Stimulated activated CD8-positive, alpha-beta memory T cell treated with anti-CD3 and anti-CD28 coated beads, Interleukin-2, amount 100 ng/mL, for 1 hour (primary cell): ENCODE results near the gene FPR2.
"Not testable (repeated sequence)": the region's sequence is repeated elsewhere in the genome, so short reads cannot be mapped to it uniquely, and the experiment has no call there.

ENCODE experiments used
- DNase-seq, 2 donors: peaks; one replicate each; pipeline ENCODE4 v3.0.0-alpha.2; 2020; ENCODE audit warnings: low read depth in 2 of 2

Gene FPR2, protein sequence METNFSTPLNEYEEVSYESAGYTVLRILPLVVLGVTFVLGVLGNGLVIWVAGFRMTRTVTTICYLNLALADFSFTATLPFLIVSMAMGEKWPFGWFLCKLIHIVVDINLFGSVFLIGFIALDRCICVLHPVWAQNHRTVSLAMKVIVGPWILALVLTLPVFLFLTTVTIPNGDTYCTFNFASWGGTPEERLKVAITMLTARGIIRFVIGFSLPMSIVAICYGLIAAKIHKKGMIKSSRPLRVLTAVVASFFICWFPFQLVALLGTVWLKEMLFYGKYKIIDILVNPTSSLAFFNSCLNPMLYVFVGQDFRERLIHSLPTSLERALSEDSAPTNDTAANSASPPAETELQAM

DNA sequence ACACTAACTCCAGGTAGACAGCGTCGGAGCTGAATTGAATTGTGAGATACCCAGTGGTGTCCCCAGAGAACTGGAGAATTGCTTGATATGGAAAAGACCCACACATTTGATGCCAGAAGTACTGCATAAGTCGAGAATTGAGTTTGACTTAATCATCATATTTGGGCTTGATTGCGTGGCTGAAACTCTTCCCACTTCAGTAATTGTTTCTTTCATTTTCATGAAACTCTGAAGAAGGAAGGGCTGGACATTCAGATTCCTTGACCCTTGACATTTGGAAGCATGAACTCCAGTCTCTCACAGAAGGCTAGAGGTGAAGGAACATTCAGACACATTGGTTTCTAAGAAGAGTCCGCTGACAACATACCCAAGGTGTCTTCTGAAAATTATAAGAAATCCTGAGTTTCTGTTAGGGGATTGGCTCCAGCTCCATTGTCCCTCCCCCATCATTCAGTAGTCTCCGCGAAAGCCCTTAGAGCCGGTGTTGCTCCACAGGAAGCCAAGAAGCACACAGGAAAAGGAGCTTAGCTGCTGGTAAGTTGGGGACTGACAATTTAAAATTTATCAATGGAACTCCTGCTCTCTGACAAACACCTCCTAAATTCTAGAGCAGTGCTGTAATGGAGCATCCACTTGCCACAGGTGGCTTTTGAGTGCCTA is at the start of gene FPR2:
Gene FPR2, plus strand, starts transcription at position 484 of the 660 bp plus-strand sequence. CDS start 7,479 bp downstream, outside the sequence.
- no peak for DNase-seq

DNA sequence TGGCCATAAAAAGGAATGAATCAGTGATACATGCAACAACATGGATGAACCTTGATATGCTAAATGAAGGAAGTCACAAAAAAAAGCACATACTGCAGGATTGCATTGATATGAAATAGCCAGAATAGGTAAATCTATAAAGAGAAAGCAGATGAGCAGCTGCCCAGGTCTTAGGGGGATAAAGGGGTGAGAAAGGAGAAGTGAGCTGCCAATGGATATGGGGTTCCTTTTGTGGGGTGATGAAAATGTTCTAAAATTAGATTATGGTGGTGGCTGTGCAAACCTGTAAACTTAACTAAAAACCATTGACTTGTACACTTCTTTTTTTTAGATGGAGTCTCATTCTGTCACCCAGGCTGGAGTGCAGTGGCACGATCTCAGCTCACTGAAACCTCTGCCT is 49.3 kb upstream of the FPR2 start:
- no peak for DNase-seq

DNA sequence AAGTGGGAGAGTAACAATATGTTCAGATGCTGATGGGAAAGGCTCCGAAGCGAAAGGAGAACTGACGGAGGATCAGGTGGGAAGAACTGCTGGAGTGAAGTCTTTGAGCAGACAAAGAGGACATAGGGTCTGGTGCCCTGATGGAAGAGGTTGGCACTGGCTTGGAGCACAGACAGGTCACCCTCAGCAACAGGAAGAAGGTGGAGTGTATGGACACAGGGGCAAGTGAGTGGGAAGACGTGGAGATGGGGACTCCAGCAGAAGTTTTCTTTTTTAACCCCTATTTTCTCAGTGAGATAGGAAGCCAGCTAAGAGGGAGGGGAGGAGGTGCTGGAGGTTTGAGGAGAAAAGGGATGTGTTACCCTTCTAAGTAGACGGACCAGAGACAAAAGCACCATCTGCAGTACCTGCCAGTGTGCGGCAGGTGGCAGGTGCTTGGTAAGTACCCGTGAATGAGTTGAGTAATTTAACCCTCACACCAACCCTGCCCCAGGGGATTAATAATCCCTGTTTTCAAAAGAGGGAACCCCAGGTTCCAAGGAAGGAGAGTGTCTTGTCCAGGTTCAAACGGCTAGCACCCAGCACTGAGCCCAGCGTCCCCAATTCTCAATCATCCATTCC is 48.4 kb upstream of the FPR2 start:
- DNase-seq: no peak

DNA sequence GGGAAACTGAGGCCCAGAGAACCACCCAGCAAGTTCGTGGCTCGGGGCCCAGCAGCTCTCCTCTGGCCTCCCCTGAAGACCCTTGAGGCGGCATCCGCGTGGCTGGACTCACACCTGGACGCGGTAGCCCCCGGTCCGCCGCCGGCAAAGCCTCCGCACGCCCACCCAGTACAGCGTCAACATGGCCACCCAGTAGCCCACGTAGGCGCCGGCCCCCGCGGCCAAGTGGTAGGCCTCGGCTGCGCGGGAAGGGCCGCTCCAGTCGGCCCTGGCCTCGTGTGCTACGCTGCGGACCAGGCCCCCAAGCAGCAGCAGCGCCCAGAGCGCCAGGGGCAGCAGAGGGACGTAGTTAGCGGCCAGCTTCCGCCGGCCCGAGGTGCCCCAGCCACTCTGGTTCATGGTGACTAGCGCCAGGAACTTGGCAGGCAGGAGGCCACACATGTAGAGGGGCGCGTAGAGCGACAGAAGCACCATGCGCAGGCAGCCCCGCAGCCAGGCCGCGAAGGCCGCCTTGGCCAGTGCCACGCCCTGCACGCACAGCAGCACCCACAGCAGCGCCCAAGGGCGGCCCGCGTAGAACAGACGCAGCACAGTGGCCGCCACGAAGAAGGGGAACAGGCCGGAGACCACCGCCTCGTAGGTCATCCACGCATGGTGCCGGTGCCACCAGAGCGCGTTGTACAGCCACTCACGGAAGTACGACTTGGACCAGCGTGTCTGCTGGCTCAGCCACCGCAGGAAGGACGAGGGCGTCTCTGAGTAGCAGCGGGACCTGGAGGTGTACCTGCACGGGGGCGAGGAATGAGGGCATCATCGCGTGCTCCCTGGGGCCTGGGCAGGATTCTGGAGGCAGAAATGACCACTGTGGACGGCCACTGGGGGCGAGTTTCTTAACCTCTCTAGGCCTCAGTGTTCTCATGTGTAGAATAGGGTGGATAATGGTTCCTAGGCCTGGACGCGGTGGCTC is 47.4 kb upstream of the FPR2 start:
- no peak for DNase-seq

DNA sequence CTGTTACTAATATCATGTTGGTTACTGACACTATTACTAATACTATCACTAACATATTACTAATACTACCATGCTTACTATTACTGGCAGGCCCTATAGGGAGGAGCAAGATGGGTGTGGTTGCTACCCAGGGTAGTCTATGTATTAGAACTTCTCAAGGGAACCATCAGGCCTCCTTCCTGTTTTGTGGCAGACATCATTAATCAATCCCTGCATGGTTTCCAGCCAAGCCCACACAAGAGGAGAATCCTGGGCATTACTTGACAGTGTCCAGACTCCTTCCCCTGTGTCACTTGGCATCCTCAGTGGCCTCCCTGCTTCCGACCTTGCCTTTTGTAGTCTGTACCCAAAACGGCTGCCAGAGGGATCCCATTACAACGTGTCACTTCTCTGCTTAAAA is 46.1 kb upstream of the FPR2 start:
- no peak for DNase-seq

DNA sequence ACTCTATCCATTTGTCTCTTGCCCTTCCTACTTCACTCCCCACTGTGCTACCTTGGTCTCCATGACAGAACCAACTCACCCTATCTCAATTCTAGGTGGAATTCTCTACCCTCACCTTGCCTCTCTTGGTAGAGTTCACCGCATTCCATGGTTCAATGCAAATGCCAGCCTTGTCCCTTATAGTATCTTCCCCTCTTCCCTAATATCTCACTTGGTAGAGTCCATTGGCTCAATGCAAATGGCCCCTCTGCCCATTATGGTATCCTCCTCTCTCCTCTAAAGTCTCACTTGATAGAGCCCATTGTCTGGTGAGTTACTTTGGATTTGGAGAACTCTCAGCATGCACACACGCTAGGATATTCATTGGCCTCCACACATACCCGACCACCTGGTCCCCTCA is 45.1 kb upstream of the FPR2 start:
- no peak for DNase-seq

DNA sequence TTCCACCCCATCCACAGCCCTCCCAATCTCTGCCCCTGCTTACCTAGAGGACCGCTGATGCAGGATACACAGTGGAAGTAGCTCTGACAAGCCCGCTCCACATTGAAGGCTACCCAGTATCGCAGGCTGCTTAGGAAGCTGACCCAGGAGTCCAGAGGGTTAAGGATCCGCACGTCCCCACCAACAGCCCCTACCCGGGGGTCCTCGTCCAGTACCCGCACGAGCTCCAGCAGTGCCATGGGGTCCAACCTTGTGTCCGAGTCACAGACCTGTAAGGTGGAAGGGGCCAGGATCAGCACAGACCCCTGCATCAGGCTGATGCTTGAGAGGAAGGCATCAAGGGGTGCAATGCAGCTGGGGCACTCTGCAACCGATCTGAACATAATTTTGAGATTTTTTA is 44.1 kb upstream of the FPR2 start:
- DNase-seq: no peak

DNA sequence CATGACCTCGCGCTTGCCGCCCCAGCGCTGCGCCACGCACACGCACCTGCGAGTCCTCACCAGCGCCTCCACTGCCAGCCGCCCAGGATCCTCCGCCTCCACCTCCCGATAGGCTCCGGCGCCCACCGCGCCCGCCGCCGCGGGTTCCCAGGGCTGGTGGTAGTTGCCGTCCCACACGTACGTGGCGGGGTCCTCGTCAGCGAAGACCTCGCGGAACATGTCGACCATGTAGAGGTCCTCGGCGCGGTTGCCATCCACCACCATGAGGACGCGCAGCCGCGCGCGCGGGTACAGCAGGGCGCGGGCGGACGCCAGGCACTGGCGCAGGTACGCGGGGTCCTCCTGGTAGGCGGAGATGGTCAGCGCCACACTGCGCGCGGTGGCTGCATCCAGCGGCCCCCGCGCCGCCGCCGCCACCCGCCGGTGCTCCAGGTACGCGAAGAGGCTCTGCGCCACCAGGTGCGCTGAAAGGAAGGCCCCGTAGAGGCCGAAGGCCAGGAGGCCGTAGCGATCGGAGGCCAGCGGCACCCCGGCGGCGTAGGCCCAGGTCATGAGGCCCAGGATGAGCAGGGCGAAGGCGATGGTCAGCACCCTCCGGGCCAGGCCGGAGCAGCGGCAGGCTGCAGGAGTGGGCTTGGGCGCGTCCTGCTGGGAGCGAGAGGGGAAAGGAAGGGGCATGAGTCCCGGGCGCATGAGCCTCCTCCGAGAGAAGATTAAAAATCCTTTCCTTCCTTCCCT is 41.6 kb upstream of the FPR2 start:
- DNase-seq: no peak

DNA sequence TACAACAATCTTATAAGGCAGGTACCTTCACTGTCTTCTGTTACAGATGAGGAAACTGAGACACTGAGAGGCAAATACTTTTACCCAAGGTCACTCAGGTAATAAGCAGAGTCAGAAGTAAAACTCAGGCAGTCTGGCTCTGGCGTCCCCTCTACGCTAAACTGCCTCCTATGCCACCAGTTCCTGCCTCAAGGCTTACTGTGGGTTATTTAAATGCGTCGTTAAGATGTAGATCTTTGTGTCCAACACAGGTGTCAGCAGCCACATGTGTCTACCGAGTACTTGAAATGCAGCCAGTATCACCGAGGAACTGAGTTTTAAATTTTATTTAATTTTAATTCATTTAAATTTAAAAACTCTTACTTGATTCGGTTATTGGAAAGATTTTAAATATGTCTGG is 39.1 kb upstream of the FPR2 start:
- no peak for DNase-seq

DNA sequence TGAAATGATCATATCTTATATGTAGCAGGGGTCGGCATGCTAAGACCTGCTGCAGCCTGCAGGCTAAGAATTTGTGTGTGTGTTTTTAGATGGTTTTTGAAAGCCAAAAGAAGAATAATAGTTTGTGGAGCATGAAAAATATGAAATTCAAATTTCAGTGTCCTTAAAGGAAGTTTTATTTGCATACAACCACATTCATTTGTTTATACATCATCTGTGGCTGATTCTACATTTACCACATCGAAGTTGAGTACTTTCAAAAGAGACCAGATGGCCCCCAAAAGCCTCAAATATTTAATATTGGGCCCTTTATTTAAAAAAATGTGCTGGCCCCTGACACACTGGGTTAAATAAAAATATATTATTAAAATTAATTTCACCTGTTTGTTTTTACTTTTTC is 38.5 kb upstream of the FPR2 start:
- no peak for DNase-seq

DNA sequence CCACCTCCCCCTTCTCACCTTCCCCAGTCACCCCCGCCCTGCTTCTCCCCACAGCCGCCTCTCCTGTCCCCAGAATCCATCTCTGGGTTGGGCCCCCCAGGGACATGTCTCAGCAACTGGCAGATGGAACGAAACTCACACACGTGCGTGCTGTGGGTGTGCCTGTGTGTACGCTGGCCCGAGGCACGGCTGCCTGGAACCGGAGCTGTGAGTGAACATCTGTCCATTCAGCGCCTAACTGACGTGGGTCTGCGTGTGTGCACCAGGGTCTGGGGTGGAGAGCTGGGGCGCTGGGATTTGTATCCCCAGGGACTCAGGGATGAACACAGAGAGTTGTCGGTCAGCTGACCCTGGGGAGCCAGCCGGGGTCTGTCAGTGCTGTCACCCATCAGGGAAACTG is 36.4 kb upstream of the FPR2 start:
- DNase-seq: no peak

DNA sequence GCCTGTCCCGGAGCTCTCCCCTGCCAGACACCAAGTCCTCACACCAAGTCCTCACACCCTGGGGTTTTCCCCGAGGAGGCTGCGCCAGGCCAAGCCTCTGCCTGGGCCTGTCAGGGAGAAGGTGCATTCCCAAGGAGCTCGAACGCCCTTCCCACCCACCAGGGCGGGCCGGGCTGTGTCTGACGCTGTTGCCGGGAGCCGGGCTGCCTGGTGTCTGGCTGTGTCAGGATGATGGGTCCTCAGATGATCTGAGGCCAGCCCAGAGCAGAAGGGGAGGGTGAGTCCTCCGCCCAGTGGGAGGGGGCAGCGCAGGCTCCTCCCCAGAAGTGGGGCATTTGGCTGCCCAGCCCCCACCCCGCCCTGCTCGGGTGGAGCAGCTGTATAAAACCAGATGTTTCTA is 34.9 kb upstream of the FPR2 start:
- no peak for DNase-seq

DNA sequence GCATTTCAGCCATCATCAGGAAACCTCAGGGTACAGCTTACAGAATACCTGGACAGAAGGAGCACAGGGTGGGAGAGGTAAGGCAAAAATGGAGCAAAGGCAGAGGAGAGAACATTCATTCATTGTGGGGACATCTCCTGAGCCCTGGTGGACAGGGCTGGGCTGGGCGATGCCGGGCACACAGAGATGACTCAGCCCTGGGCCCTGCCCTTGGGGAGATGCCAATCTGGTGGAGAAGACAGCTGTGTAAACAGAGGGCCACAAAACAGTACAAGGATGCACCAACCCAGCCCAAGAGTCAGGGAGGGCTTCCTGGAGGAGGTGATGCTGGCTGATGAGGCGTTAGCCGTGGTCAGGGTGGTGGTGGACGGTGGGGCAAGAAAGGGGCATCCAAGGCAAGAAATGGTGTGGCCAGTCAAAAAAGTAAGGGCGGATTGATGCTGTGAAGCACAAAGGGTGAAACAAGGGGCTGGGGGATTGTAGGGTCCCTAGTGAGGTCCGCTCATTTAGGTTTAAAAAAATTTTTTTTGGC is 33.6 kb upstream of the FPR2 start:
- DNase-seq: no peak

DNA sequence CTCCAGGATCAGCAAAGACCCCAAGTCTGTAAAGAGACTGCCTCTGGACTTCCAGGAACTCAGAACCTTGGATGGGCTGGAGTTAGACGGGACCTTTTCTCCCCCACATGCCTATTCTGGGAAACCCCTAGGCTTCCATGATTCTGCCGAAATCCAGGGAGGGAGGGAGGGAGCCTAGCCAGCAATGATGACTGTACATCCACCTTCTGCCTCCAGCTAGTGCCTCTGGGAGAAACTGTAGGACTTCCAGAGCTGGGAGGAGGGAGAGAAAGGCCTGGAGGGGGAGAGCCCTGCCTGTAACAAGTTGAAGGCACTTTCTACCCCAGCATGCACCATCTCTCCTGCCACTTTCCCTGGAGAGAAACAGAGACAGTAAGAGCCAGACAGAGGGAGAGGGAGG is 31.2 kb upstream of the FPR2 start:
- no peak for DNase-seq

DNA sequence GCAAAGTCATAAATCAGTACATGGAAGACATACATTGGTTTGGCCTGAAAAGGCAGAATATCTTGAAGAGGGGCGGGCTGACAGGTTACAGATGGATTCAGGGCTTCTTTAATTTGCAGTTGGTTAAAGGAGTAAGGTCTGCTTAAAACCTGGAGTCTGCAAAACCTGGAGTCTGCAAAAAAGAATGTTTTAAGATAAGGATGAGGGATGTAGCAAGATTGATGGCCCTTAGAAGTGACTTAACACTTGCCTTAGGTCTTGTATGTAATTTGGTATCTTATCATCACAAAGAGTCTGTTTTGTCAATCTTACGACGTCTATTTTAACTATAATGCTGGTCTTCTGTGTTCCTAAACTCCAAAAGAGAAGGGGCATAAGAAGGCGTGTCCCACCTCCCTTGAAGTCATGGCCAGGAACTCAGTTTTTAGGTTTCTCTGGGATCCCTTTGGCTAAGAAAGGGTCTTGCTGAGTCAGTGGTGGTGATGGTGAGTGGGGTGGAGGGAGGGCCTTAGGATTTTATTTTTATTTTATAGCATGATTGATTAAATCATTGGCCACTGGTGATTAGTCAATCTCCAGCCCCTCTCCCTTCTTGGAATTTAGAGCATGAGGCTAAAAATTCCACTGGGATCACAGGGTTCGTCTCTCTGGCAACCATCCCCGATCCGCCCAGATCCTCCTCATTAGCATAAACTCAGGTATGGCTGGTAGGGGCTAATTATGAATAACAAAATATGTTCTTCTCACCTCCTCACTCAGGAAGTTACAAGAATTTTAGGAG is 27.0 kb upstream of the FPR2 start:
- no peak for DNase-seq

DNA sequence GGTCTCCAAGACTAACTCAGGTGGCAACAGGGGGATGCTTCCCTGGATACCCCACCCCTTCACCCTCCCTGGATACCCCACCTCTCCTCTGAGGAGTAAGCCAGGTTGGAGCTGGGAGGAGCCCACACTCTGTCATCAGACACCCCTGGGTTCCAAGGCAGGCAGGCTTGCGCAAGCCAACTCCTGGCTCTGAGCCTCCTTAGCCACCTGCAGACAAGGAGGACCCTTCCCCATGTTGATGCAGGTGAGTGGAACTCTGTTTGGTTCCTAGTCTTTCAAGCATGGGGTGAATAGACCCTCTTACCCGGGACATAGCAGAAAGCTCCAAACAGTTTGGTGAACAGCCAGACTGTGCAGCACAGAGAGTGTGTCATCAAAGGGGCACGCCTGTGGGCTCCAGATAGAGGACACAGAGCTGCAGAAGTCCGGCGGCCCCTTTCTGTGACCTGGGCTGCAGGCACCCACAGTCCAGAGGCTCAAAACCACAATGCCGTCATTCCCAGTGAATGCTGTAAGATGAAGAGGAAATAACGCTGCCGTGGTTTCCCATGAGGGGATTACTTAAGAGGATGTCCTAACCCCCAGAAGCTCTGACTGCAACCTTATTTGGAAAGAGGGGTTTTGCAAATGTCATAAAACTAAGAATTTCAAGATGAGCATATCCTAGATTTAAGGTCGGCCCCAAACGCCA is 25.1 kb upstream of the FPR2 start:
- no peak for DNase-seq

DNA sequence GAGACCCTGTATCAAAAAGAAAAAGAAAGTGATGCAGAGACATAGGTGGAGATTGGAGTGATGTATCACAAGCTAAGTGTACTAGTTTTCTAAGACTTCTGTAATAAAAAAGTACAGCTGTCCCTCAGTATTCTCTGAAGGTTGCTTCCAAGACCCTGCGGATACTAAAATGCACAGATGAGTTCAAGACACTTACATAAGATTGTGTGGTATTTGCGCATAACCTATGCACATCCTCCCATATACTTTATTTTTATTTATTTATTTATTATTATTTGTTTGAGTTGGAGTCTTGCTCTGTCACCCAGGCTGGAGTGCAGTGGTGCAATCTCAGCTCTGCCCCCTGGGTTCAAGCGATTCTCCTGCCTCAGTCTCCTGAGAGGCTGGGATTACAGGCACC is 23.6 kb upstream of the FPR2 start:
- no peak for DNase-seq

DNA sequence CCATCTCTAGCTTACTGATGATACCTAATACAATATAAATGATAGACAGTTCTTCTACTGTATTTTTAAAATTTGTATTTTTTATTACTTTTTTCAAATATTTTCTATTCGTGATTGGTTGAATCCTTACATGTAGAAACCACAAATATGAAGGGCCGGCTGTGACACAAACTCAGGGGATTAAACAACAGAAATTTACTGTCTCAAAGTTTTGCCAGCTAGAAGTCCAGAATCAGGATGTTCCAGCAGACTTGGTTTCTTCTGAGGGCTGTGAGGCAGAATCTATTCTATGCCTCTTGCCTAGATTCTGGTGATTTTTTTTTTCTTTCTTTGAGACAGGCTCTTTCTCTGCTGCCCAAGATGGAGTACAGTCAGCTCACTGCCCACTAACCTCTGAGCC is 23.1 kb upstream of the FPR2 start:
- no peak for DNase-seq

DNA sequence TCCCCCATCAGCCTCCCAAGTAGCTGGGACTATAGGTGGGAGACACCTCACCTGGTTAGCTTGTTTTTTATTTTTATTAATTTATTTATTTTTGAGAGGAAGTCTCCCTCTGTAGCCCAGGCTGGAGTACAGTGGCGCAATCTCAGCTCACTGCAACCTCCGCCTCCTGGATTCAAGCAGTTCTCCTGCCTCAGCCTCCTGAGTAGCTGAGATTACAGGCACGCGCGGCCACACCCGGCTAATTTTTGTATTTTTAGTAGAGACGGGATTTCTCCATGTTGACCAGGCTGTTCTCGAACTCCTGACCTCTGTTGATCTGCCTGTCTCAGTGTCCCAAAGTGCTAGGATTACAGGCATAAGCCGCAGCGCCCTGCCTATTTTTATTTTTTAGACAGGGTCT is 22.5 kb upstream of the FPR2 start:
- DNase-seq: not testable (repeated sequence)
